Measurements from ENCODE around the gene DIP2C.
"Not testable (repeated sequence)": the region's sequence is repeated elsewhere in the genome, so short reads cannot be mapped to it uniquely, and the experiment has no call there.

Gene DIP2C

DNA sequence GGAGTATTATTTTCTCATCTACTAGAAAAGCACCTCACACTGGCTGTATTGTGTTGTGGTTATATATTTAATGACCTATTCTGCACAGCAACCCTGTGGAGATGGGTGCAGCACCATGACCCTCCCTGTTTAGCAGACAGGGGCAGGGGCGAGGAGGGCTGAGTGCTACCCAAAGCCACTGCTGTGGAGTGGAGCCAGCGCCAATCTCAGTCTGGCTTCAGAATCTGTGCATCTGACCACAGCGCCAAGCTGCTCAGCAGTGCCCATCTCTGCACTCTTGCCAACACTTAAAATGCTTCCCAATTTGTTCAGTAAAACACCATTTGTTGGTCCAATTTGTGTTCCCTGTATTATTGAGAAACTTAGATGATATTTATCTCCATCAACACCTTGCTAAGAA, 315.1 kb downstream of the DIP2C start:
- no peak overlapping the region for H3K4me3 Mint-ChIP-seq
- H3K27ac Mint-ChIP-seq = no peak overlapping the region
- H3K4me1 Mint-ChIP-seq (ENCODE audit: low read depth) = peaks cover 20% of the 10 kb centered on the region
- no peaks in the 10 kb centered on the region for H3K9me3 Mint-ChIP-seq (ENCODE audit: low read depth)
- no peaks in the 10 kb centered on the region for H3K36me3 Mint-ChIP-seq
- no peaks in the 10 kb centered on the region for H3K27me3 Mint-ChIP-seq

DNA sequence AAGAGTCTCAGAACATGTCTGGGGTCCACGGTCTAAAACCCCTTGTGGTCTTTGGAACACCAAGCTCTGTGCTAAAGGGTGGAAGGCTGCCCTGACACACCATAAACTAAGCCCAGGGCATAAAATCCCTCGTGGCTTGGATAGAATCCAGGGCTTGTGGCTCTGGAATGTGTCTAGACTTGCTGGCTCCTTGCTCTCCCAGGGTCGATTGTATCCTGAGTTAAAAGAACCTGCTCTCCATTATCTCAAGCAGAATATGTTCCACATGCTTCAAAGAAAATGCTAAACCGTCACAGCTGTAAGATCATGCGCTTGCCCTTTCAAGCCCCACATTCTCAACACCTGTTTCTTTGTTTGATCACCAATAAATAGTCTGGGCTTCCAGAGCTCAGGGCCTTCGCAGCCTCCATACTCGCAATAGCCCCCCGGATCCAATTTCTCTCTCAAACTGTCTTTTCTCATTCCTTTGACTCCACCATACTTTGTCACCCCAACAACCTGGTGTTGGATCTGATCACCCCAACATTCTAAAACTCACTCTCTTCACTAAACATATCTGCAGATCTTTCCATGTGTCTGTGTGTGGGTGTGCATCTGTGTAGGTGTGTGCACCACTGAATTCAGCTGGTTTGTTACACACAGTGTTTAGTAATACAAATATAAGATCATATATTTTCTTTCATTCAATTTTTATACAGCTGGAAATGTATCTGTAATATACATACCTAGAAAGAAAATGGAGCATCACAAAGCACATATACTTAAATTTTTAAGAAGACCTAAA, 315.8 kb downstream of the DIP2C start:
- Mint-ChIP-seq H3K4me3 (no peak overlapping the region), H3K9me3 (ENCODE audit: low read depth) (no peaks in the 10 kb centered on the region), H3K27me3 (no peaks in the 10 kb centered on the region), H3K27ac (no peak overlapping the region), H3K4me1 (ENCODE audit: low read depth) (peaks cover 20% of the 10 kb centered on the region), H3K36me3 (no peaks in the 10 kb centered on the region)

DNA sequence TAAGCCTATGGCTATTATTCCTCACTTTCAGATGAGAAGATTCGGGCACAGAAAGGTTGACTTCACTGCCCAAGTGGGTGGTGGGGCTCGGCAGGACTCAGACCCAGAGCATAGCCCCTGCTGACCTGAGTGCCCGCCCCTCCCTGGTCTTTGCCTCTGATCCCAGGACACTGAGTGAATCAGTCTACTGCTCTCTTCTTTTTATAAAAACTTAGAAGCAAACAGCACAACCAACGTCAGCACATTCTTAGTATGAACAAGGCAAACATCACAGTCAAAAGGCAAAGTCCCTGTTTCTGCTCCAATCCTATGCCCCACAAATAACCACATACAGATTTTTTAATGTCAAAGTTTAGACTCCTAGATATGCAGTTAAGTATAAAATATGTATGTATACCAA, 316.5 kb downstream of the DIP2C start:
- Mint-ChIP-seq H3K4me1 (ENCODE audit: low read depth) (peaks cover 17% of the 10 kb centered on the region), H3K4me3 (no peak overlapping the region), H3K27ac (no peak overlapping the region), H3K36me3 (no peaks in the 10 kb centered on the region), H3K27me3 (no peaks in the 10 kb centered on the region), H3K9me3 (ENCODE audit: low read depth) (no peaks in the 10 kb centered on the region)

DNA sequence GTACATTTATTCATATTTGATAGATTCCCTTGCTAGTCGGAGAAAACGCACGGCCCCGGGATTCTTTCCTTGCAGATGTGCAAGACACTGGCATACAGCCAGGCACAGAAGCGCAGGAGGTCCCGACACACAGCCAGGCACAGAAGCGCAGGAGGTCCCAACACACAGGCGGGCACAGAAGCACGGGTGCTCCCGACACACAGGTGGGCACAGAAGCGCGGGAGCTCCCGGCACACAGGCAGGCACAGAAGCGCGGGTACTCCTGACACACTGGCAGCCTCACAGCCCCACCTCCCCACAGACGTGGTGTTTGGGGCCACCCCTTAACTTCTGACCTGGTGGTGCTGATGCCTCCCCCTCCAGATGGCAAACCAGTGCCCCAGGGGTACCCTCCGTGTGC, 316.9 kb downstream of the DIP2C start:
- Mint-ChIP-seq H3K9me3 (ENCODE audit: low read depth) (no peaks in the 10 kb centered on the region), H3K4me1 (ENCODE audit: low read depth) (peaks cover 14% of the 10 kb centered on the region), H3K36me3 (no peaks in the 10 kb centered on the region), H3K27ac (no peak overlapping the region), H3K27me3 (no peaks in the 10 kb centered on the region), H3K4me3 (no peak overlapping the region)

DNA sequence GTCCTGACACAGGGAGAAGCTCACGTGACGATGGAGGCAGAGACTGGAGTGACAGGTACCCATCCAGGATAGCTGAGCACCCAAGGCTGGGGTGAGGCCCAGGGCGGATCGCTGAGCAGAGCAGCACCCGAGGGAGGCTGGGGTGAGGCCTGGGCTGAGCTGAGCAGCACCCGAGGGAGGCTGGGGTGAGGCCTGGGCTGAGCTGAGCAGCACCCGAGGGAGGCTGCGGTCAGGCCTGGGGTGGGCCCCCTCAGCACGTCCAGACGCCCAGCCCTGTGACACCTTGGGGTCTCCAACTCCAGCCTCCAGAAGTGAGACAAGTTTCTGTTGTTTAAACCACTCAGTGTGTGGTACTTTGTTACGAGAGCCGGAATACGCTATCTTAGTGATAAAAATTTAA, 318.0 kb downstream of the DIP2C start:
- Mint-ChIP-seq H3K4me1 (ENCODE audit: low read depth) (peaks cover 4% of the 10 kb centered on the region), H3K27me3 (no peaks in the 10 kb centered on the region), H3K27ac (no peak overlapping the region), H3K4me3 (no peak overlapping the region), H3K36me3 (no peaks in the 10 kb centered on the region), H3K9me3 (ENCODE audit: low read depth) (no peaks in the 10 kb centered on the region)

DNA sequence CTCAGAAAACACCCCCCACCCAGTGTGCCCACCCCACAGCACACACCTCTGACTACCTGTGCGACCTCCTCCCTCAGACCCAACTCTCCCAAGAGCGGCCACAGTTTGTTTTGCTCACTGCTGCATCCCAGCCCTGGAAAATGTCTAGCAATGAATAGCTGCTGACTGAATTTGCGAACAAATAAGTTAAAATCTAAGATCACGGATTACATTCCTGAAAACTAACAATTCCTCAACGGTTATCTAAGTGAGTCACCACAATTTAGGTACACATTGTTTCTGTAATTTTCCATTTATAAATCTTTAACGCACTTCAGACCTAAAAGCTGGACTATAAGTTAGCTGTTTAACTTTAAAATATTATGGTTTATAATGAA, 319.0 kb downstream of the DIP2C start:
- no peaks in the 10 kb centered on the region for H3K4me1 Mint-ChIP-seq (ENCODE audit: low read depth)
- no peak overlapping the region for H3K4me3 Mint-ChIP-seq
- H3K27me3 Mint-ChIP-seq = no peaks in the 10 kb centered on the region
- peaks cover 2% of the 10 kb centered on the region for H3K36me3 Mint-ChIP-seq
- H3K27ac Mint-ChIP-seq = no peak overlapping the region
- H3K9me3 Mint-ChIP-seq (ENCODE audit: low read depth) = no peaks in the 10 kb centered on the region

DNA sequence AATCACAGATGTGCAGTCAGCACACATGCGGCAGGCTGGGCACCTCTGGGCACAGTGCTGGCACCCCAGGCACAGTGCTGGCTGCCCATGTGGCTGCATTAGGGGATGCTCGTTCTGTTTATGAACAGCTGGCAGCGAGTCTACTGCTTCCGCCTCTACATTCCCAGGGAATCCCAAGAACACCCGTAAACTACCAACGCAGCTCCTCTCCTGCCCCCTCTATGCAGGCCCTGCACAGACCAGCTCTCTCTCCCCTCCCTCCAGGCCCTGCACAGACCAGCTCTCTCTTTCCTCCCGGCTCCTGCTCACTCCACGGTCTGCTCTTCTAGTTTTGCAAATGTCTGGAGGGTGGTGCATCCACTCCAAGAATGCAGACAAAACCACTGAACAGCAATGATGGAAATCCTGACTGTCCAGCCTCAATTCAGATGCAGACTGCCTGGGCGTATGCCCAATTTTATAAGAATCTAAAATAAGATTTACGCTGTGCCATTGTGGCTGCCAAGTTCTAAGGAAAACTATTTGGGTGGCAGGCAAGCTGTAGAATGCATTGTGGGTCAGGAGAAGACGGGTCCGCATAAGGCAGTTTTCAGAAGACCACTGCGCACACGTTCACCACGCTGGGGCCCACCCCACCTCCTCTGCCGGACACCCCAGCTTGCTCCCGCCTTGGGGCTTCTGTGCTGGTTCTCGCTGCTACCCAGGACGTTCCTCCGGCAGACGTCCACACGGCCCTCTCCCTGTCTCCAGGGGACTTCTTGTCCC, 319.6 kb downstream of the DIP2C start:
- H3K36me3 Mint-ChIP-seq = peaks cover 2% of the 10 kb centered on the region
- no peaks in the 10 kb centered on the region for H3K4me1 Mint-ChIP-seq (ENCODE audit: low read depth)
- no peak overlapping the region for H3K4me3 Mint-ChIP-seq
- no peak overlapping the region for H3K27ac Mint-ChIP-seq
- H3K9me3 Mint-ChIP-seq (ENCODE audit: low read depth) = no peaks in the 10 kb centered on the region
- no peaks in the 10 kb centered on the region for H3K27me3 Mint-ChIP-seq

DNA sequence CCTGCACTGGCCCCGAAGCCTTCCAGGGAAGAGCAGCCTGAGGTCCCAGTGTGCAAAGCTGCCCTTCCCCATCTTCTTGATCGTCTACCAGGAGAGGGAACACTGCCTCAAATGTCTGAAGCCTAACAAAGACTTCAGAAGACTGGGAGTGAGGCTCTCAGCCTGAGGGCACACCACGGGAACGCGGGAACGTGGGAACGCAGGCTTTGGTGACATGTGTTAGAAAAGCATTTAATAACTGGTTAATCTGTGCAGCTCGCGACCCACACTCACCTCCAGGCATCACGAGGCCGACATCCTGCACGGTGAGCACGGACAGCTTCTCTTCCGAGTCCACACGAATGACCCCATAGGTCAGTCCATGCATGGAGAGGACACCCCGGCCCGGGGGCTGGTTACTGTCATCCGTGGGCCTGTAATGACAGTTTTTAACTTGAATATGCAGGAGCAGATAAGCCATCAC, 320.2 kb downstream of the DIP2C start:
- Mint-ChIP-seq H3K27me3 (no peaks in the 10 kb centered on the region), H3K4me3 (no peak overlapping the region), H3K36me3 (peaks cover 2% of the 10 kb centered on the region), H3K27ac (no peak overlapping the region), H3K4me1 (ENCODE audit: low read depth) (no peaks in the 10 kb centered on the region), H3K9me3 (ENCODE audit: low read depth) (no peaks in the 10 kb centered on the region)

DNA sequence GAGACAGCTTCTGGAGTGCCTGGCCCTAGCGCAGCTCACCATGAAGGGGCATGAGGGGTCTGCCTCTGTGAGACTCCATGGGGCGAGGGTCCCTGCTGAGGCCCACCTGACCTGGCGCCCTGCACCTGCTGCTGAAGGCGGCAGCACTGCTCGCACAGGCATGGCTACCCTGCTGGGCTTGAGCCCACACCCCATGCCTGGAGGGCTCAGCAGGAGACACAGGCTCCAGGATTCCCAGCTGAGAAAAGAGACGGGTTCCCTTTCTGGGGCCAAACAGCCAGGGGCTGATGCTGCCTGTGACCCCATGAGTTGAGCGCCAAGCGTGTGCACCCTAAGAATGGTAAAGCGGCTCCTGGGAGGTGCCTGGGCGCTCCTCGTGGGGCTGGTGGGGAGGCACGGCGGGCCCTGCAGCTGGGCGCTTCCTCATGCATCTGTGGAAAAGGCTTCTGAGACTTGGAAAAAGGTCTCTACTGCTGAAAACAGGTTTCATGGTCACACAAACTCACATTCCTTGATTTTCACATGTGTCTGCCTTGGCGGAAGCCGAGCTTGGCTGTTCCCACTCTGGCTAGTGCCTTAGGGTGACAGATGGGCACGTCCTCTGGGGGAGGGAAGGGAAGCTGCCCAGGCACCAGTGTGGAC, 320.8 kb downstream of the DIP2C start:
- Mint-ChIP-seq H3K4me1 (ENCODE audit: low read depth) (no peaks in the 10 kb centered on the region), H3K9me3 (ENCODE audit: low read depth) (no peaks in the 10 kb centered on the region), H3K27me3 (no peaks in the 10 kb centered on the region), H3K27ac (no peak overlapping the region), H3K36me3 (peaks cover 2% of the 10 kb centered on the region), H3K4me3 (no peak overlapping the region)

DNA sequence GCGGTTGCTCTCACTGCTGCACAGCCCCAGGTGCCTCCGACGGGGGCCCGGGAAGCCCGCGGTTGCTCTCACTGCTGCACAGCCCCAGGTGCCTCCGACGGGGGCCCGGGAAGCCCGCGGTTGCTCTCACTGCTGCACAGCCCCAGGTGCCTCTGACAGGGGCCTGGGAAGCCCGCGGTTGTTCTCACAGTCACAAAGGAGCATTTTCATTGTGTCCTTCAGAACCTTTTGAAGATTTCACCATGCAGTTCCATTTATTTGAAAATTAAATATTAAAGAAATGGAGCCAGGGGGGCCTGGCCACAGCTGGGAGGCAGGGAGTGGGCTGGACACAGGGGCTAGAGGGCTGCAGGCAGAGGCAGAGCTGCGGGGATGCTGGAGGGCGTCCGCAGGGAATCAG, 321.4 kb downstream of the DIP2C start:
- H3K4me3 Mint-ChIP-seq; H3K9me3 Mint-ChIP-seq (ENCODE audit: low read depth); H3K36me3 Mint-ChIP-seq; H3K27me3 Mint-ChIP-seq; H3K4me1 Mint-ChIP-seq (ENCODE audit: low read depth); H3K27ac Mint-ChIP-seq: not testable (repeated sequence)

DNA sequence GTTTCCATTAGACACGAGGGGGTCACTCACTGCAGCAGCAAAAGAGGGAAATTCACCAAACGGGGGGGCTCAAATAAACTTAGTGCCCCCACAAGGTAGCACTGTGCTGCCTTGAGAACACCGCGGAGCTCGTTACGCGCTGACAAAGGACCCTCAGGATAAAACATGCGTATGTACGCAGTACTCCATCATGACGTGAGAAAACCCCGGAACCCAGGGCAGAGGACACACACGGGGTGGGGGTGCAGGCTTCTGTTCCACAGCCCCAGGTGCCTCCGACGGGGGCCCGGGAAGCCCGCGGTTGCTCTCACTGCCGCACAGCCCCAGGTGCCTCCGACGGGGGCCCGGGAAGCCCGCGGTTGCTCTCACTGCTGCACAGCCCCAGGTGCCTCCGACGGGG, 321.8 kb downstream of the DIP2C start:
- H3K36me3 Mint-ChIP-seq = peaks cover 2% of the 10 kb centered on the region
- no peaks in the 10 kb centered on the region for H3K4me1 Mint-ChIP-seq (ENCODE audit: low read depth)
- H3K27me3 Mint-ChIP-seq = no peaks in the 10 kb centered on the region
- no peaks in the 10 kb centered on the region for H3K9me3 Mint-ChIP-seq (ENCODE audit: low read depth)
- no peak overlapping the region for H3K4me3 Mint-ChIP-seq
- H3K27ac Mint-ChIP-seq = no peak overlapping the region

DNA sequence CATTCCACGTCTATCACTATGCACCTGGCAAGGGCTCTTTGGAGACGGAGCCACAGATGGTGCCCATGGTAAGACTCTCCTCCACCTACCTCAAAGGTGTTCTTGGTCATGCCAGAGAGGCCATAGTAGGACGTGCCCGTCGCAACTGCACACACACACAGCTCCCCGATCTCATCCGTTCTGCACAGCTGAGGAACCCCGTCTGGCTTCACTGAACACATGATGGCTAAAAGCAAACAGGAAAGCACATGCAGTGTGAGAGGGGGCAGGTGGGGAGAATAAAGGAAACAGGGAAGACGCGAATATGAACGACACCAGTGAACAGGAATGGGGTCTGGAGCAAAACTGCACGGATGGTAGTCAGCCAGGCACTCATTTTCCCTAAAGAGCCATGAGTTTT, 323.3 kb downstream of the DIP2C start:
- no peaks in the 10 kb centered on the region for H3K4me1 Mint-ChIP-seq (ENCODE audit: low read depth)
- H3K36me3 Mint-ChIP-seq = peaks cover 2% of the 10 kb centered on the region
- H3K4me3 Mint-ChIP-seq = no peak overlapping the region
- H3K9me3 Mint-ChIP-seq (ENCODE audit: low read depth) = no peaks in the 10 kb centered on the region
- H3K27ac Mint-ChIP-seq = no peak overlapping the region
- no peaks in the 10 kb centered on the region for H3K27me3 Mint-ChIP-seq

DNA sequence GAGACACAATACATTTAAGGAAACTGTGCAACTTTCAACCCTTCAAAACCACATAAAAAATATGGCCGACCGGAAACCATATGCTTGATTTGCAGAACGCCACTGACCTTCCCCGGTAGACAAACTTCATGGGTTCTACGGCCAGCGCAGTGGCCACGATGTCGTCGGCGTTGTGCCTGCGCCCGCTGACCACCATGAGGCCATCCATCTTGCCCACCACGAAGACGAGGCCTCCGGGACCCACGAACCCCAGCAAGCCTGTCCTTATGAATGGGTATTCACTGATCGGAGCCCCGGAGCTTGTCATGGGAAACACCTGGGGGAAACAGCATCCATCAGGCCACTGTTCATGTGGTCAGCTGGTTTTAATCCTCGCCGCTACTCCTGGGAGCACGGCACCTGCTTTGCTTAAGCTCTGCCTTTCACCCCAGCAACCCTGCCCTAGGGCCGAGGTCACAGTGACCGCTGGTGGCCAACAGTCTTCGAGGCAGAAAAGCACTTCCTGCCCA, 325.1 kb downstream of the DIP2C start:
- H3K36me3 Mint-ChIP-seq = peaks cover 2% of the 10 kb centered on the region
- H3K27ac Mint-ChIP-seq = no peak overlapping the region
- no peaks in the 10 kb centered on the region for H3K27me3 Mint-ChIP-seq
- H3K9me3 Mint-ChIP-seq (ENCODE audit: low read depth) = no peaks in the 10 kb centered on the region
- no peaks in the 10 kb centered on the region for H3K4me1 Mint-ChIP-seq (ENCODE audit: low read depth)
- no peak overlapping the region for H3K4me3 Mint-ChIP-seq

DNA sequence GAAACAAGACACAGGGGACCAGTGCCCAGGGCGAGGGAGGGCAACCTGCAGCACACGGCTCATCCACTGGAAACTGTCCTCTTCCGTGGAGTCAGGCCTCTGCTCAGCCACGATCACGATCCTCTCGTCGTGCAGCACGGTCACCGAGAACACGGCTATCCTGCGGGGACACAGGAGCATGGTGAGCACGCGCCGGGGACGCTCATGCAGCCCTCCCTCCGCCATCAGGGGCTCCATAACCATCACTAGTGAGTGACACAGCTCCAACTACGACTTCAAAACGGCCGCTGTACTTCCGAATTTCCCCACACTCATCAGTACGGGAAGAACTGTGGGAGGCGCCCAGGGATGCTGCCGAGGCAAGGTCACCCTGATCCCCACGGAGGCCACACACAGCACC, 326.3 kb downstream of the DIP2C start:
- H3K27me3 Mint-ChIP-seq = no peaks in the 10 kb centered on the region
- H3K27ac Mint-ChIP-seq = no peak overlapping the region
- H3K9me3 Mint-ChIP-seq (ENCODE audit: low read depth) = no peaks in the 10 kb centered on the region
- H3K4me1 Mint-ChIP-seq (ENCODE audit: low read depth) = no peaks in the 10 kb centered on the region
- H3K4me3 Mint-ChIP-seq = no peak overlapping the region
- H3K36me3 Mint-ChIP-seq = peaks cover 2% of the 10 kb centered on the region
